Measurements from ENCODE around the gene HSPB1.
"Not testable (repeated sequence)": the region's sequence is repeated elsewhere in the genome, so short reads cannot be mapped to it uniquely, and the experiment has no call there.

Gene HSPB1

GRCh38 chr7:76302347-76303201 is at the start of gene HSPB1:
HSPB1 (plus strand) TSS chr7:76302673; CDS start chr7:76302713, 40 bp downstream.
- DNase-seq = peak; percentile 53

GRCh38 chr7:76254781-76255180 is 47.7 kb upstream of the HSPB1 start:
- DNase-seq = no peak

GRCh38 chr7:76257973-76258372 is 44.5 kb upstream of the HSPB1 start:
- no peak for DNase-seq

- DNase-seq = no peak
These were observed 43.1 kb upstream of the HSPB1 start for GRCh38 chr7:76259124-76260093.

- no peak for DNase-seq
These were observed 42.2 kb upstream of the HSPB1 start for GRCh38 chr7:76260171-76260703.

GRCh38 chr7:76261329-76261728 is 41.1 kb upstream of the HSPB1 start:
- DNase-seq = no peak

GRCh38 chr7:76261931-76262330 is 40.5 kb upstream of the HSPB1 start:
- DNase-seq = no peak

- no peak for DNase-seq
These were observed 39.6 kb upstream of the HSPB1 start for GRCh38 chr7:76262683-76263402.

GRCh38 chr7:76265299-76265698 is 37.2 kb upstream of the HSPB1 start:
- DNase-seq = no peak

- DNase-seq = no peak
These were observed 35.2 kb upstream of the HSPB1 start for GRCh38 chr7:76267107-76267893.

GRCh38 chr7:76267894-76268183 is 34.6 kb upstream of the HSPB1 start:
- DNase-seq = no peak

GRCh38 chr7:76268376-76268775 is 34.1 kb upstream of the HSPB1 start:
- no peak for DNase-seq

- DNase-seq = no peak
These were observed 32.6 kb upstream of the HSPB1 start for GRCh38 chr7:76269895-76270294.

- not testable (repeated sequence) for DNase-seq
These were observed 31.1 kb upstream of the HSPB1 start for GRCh38 chr7:76271384-76271783.

- DNase-seq = no peak
These were observed 30.3 kb upstream of the HSPB1 start for GRCh38 chr7:76272142-76272541.

GRCh38 chr7:76272851-76273497 is 29.5 kb upstream of the HSPB1 start:
- DNase-seq = no peak

GRCh38 chr7:76273503-76273902 is 29.0 kb upstream of the HSPB1 start:
- no peak for DNase-seq

GRCh38 chr7:76278540-76278939 is 23.9 kb upstream of the HSPB1 start:
- DNase-seq = no peak

- DNase-seq = no peak
These were observed 22.1 kb upstream of the HSPB1 start for GRCh38 chr7:76280408-76280807.

GRCh38 chr7:76281006-76281705 is 21.3 kb upstream of the HSPB1 start:
- DNase-seq = no peak
